ENCODE data around the gene ARL4D.

DNA sequence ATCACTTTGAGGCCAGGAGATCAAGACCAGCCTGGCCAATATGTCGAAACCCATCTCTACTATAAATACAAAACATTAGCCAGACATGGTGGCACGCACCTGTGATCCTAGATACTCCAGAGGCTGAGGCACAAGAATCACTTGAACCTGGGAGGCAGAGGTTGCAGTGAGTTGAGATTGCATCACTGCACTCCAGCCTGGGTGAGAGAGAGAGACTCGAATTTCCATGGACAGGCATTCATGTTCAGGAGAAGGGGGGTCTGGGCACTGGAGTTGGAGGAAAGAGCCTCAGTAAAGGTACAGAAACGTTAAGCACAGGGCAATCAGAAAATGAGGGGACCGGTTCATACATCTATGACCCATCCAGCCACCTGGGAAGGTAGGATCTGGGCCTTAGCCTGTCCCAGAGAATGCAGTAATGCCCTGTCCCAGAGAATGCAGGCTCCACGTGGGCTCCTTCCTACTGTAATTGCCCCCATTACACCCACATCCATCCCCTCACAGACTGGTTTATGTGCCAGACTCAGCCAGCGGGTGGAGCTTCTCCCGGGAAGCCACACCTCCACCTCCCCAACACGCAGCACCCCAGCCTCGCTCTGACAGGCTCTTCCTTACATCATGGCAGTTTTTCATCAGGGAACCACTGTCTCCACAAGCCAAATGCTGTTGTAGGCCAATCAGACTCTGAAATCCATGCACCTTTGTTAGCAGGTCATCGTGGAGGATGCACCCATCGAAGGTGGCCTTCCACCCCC, 21.6 kb upstream of the ARL4D start:
- TF ChIP-seq CTCF (IDR thresholded peaks at IDR 0.05; ENCODE audit: poor library complexity) (no peak), EZH2 (IDR thresholded peaks at IDR 0.05; ENCODE audit: borderline replicate concordance) (no peak), EZH2phosphoT487 (IDR thresholded peaks at IDR 0.05; ENCODE audit: low read depth, severe bottlenecking, unreplicated experiment) (no peak)
